ENCODE measurements around the gene MAP4K4. TPM values are rescaled to one million over a fixed set of nuclear protein-coding genes. Genes with fewer than 3 reads are reported as not detected.

MAP4K4 gene
- total RNA-seq, 1 experiment from 2014 or later, result 162 TPM

DNA sequence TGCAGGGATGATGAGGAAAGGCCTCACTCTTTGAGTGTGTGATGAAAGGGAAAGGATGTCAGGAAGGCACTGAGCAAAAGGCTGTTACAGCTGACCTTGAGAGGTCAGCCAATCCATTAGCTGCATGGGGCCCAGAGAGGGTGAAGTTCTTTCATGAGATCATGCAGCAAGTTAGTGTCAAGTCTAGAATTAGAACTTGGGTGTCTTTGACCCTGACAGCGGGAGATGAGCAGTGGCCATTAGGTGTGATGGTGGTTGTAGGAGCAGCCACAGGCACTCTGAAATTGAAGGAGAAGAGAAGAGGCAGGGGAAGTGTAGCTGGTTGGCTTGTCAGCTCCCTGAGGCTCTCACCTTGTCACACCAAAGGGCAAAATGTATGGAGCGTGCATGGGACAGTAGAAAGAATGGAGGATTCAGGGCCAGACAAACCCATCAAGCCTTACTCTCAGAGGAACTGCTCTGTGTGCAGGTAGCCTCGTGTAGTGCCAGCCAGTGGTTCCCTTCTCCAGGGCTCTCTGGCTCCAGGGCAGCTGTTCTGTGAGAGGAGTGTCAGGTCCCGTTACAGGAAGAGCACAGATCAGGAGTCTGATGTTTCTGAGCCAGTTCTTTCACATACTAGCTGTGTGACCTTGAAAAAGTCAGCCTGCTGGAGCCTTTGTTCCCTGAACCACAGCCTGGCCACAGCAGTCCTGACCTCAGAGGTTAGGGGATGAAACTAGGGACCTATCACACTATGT, 35.9 kb downstream of the MAP4K4 start:
- POLR2A ChIA-PET, result interaction anchor here (0.9 to 3.9 kb wide), 4 partner anchors 13 to 71 kb away, joined by 3 to 30 read pairs (median 4); no protein-coding TSS in a partner anchor
- H3K4me3 Mint-ChIP-seq (ENCODE audit: unreplicated experiment), result no peak overlapping the region
- intact Hi-C loops (cut with micrococcal nuclease), result no loop called here

DNA sequence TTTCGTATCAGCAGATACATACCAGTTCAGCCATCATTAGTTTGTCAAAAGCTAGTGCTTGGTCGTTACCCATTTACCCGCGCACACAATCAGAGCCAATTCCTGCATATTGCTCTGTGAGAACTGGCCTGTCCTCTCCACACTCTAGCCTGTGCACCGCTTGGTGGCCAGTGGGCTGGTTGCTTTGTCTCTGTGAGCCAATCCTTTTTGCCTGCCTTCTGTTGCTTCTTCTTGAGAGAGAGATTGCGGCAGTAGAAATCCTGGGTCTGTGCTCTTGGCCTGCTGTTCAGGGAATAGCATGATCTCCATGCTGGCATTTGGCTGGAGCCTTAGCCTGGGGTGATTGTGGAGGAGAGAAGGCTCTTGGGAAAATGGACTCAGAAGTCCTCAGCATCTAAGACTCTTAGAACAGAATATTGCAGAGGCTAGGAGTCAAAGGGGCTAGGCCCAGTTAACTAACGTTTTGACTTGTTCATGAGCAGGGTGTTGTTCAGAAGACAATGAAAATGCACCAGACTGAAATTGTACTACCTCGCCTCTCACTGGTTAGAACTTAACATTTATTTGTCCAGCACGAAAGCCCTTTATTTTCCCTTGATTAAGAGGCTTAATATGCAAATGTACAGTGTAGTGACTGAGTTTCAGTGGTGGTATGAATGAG, 37.1 kb downstream of the MAP4K4 start:
- POLR2A ChIA-PET, result interaction anchor here (2.8 to 3.9 kb wide), 2 partner anchors 29 to 35 kb away, joined by 30 to 45 read pairs; no protein-coding TSS in a partner anchor
- TF ChIP-seq CTCF (IDR thresholded peaks at IDR 0.05; ENCODE audit: unreplicated experiment), result no peak
- Mint-ChIP-seq H3K4me1 (ENCODE audit: insufficient read depth, unreplicated experiment) (peaks cover 67% of the 10 kb centered on the region), H3K27me3 (ENCODE audit: insufficient read depth, unreplicated experiment) (no peaks in the 10 kb centered on the region), H3K36me3 (ENCODE audit: insufficient read depth, unreplicated experiment) (peaks cover 6% of the 10 kb centered on the region), H3K27ac (ENCODE audit: low read depth, unreplicated experiment) (peak overlapping the region; percentile 83), H3K4me3 (ENCODE audit: unreplicated experiment) (no peak overlapping the region), H3K9me3 (ENCODE audit: unreplicated experiment) (no peaks in the 10 kb centered on the region)
- BruUV-seq (replicated peaks), result no TSS peak
- CTCF ChIA-PET, result interaction anchor here (0.6 kb wide), 1 partner anchor 212 kb away, joined by 4 read pairs; no protein-coding TSS in a partner anchor
- no peak for DNase-seq (ENCODE audit: unreplicated experiment)
- intact Hi-C loops (cut with micrococcal nuclease), result no loop called here

More for the DNA sequence above, 35.9 kb downstream of the MAP4K4 start:
- H3K9me3 Mint-ChIP-seq (ENCODE audit: unreplicated experiment), result no peaks in the 10 kb centered on the region
- CTCF ChIA-PET, result interaction anchor here (1.0 to 1.4 kb wide), 2 partner anchors 12 to 391 kb away, joined by 3 read pairs; no protein-coding TSS in a partner anchor
- DNase-seq (ENCODE audit: unreplicated experiment), result no peak
- H3K27ac Mint-ChIP-seq (ENCODE audit: low read depth, unreplicated experiment), result peak overlapping the region; percentile 27
- no TSS peak for BruUV-seq (replicated peaks)
- H3K27me3 Mint-ChIP-seq (ENCODE audit: insufficient read depth, unreplicated experiment), result no peaks in the 10 kb centered on the region
- H3K36me3 Mint-ChIP-seq (ENCODE audit: insufficient read depth, unreplicated experiment), result peaks cover 11% of the 10 kb centered on the region
- H3K4me1 Mint-ChIP-seq (ENCODE audit: insufficient read depth, unreplicated experiment), result peaks cover 72% of the 10 kb centered on the region
- no peak for TF ChIP-seq CTCF (IDR thresholded peaks at IDR 0.05; ENCODE audit: unreplicated experiment)

DNA sequence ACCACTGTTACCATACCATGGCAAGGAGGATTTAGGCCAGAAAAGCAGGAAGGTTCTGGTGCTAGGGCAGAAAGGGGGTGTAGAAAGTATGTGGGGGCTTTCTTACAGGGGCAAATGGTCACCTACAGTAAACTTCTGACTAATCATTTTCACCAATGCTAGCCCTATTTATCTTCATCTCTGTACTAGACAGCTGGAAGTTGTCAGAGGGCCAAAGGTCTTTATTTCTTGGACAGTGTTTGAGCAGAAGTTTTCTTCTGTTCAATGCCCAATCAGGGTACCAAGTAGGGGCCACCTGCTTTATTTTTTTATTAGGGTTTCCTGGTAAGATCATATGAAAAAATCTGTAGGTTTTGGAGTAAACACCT, 37.6 kb downstream of the MAP4K4 start:
- Mint-ChIP-seq H3K36me3 (ENCODE audit: insufficient read depth, unreplicated experiment) (peaks cover 6% of the 10 kb centered on the region), H3K4me1 (ENCODE audit: insufficient read depth, unreplicated experiment) (peaks cover 63% of the 10 kb centered on the region), H3K27ac (ENCODE audit: low read depth, unreplicated experiment) (peak overlapping the region; percentile 83), H3K9me3 (ENCODE audit: unreplicated experiment) (no peaks in the 10 kb centered on the region), H3K27me3 (ENCODE audit: insufficient read depth, unreplicated experiment) (no peaks in the 10 kb centered on the region), H3K4me3 (ENCODE audit: unreplicated experiment) (no peak overlapping the region)
- DNase-seq (ENCODE audit: unreplicated experiment), result no peak
- ChIA-PET POLR2A (interaction anchor here (1.0 to 3.9 kb wide), 6 partner anchors 10 to 101 kb away, joined by 3 to 45 read pairs (median 8); no protein-coding TSS in a partner anchor), CTCF (interaction anchor here (0.6 kb wide), 1 partner anchor 212 kb away, joined by 4 read pairs; no protein-coding TSS in a partner anchor)
- no peak for TF ChIP-seq CTCF (IDR thresholded peaks at IDR 0.05; ENCODE audit: unreplicated experiment)
- BruUV-seq (replicated peaks), result no TSS peak
- intact Hi-C loops (cut with micrococcal nuclease), result no loop called here

DNA sequence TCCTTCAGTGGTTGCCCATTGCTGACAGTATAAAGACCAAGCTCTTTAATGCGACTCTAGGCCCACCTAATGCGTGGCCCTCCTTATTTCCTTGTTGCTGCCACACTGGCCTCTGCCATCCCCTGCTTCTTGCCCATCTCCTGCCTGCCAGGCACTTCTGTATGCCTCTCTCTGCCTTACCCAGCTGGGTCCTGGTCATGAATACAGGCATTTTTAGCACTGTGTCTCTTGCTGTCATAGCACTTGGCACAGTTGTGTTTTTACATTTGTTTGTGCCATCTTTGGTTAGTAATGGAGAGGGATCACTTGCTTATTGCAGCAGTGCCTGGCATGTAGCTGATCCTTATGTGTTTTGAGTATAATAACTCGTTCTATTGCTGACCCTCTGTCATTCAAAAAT, 38.7 kb downstream of the MAP4K4 start:
- TF ChIP-seq CTCF (IDR thresholded peaks at IDR 0.05; ENCODE audit: unreplicated experiment), result no peak
- peak overlapping the region; percentile 83 for H3K27ac Mint-ChIP-seq (ENCODE audit: low read depth, unreplicated experiment)
- no peaks in the 10 kb centered on the region for H3K27me3 Mint-ChIP-seq (ENCODE audit: insufficient read depth, unreplicated experiment)
- H3K4me3 Mint-ChIP-seq (ENCODE audit: unreplicated experiment), result no peak overlapping the region
- no peaks in the 10 kb centered on the region for H3K9me3 Mint-ChIP-seq (ENCODE audit: unreplicated experiment)
- ChIA-PET CTCF (interaction anchor here (1.0 to 1.5 kb wide), 4 partner anchors 11 to 270 kb away, joined by 3 to 5 read pairs (median 4); no protein-coding TSS in a partner anchor), POLR2A (interaction anchor here (0.8 to 3.9 kb wide), 15 partner anchors 10 to 100 kb away, joined by 3 to 45 read pairs (median 7); partner anchors contain the start of gene MAP4K4)
- TSS peak; percentile 84 for BruUV-seq (replicated peaks)
- peaks cover 63% of the 10 kb centered on the region for H3K4me1 Mint-ChIP-seq (ENCODE audit: insufficient read depth, unreplicated experiment)
- no peaks in the 10 kb centered on the region for H3K36me3 Mint-ChIP-seq (ENCODE audit: insufficient read depth, unreplicated experiment)
- intact Hi-C loops (cut with micrococcal nuclease), result loop anchor here (2.0 kb wide), 2 partner anchors 37 to 87 kb away; no protein-coding TSS in a partner anchor
- no peak for DNase-seq (ENCODE audit: unreplicated experiment)

Measured in MCF 10A (cell line).